Measurements from ENCODE around the gene DOC2A.

- TF ChIP-seq EZH2 (IDR thresholded peaks at IDR 0.05) (no peak), CTCF (IDR thresholded peaks at IDR 0.05) (no peak), EZH2phosphoT487 (IDR thresholded peaks at IDR 0.05) (no peak)
Measured at GRCh38 chr16:29999605-30000004, 11.2 kb downstream of the DOC2A start.

Data from neural progenitor cell (in vitro differentiated cells).